WTC11 (cell line): Measurements from ENCODE around the gene UNC5A. TPM values are rescaled to one million over a fixed set of nuclear protein-coding genes. Genes with fewer than 3 reads are reported as not detected.

Source experiments
- ATAC-seq: fragments of 200-7000 bp; cut with Tn5 transposase; 2 replicates; pipeline ENCODE4 v1.10.0; 2021; ENCODE audit warnings: mild to moderate bottlenecking, moderate library complexity
- CTCF ChIA-PET: fragments of 300-600 bp; sonication (Branson Sonifier 250); formaldehyde crosslinking; loops from one replicate; lab custom pipeline; 2021; ENCODE audit warnings: antibody characterized with exemption; lab: Charles Lee
- POLR2A ChIA-PET: fragments of 350-600 bp; sonication (Branson Sonifier 250); formaldehyde crosslinking; loops from one replicate; lab custom pipeline; 2021; ENCODE audit warnings: antibody characterized with exemption; lab: Charles Lee
- DNase-seq: peaks from one replicate; pipeline ENCODE4 v3.0.0; 2021; ENCODE audit warnings: low spot score
- H3K27ac Mint-ChIP-seq: 2 replicates; pipeline ENCODE4 v1.8.0; 2021; ENCODE audit warnings: mixed read lengths
- H3K27me3 Mint-ChIP-seq: 2 replicates; pipeline ENCODE4 v1.8.0; 2021; ENCODE audit warnings: low read depth, mild to moderate bottlenecking, moderate library complexity, mixed read lengths
- H3K36me3 Mint-ChIP-seq: 2 replicates; pipeline ENCODE4 v1.8.0; 2021; ENCODE audit warnings: mixed read lengths
- H3K4me1 Mint-ChIP-seq: 2 replicates; pipeline ENCODE4 v1.8.0; 2022; ENCODE audit warnings: mixed read lengths
- H3K4me3 Mint-ChIP-seq: 2 replicates; pipeline ENCODE4 v1.8.0; 2021; ENCODE audit warnings: mild to moderate bottlenecking, moderate library complexity, mixed read lengths
- H3K9me3 Mint-ChIP-seq: 2 replicates; pipeline ENCODE4 v1.8.0; 2021; ENCODE audit warnings: mixed read lengths
- CDX4 ChIP-seq: fragments of 250-450 bp; sonication (Bioruptor Pico); IDR thresholded peaks from 2 replicates; pipeline ENCODE4 v1.9.0; 2021; ENCODE audit warnings: moderate library complexity, mild to moderate bottlenecking, inconsistent platforms, borderline replicate concordance
- CREB1 ChIP-seq: sonication (generic); formaldehyde crosslinking; IDR thresholded peaks from 2 replicates; pipeline ENCODE4 v1.8.0; 2023; ENCODE audit warnings: mild to moderate bottlenecking, missing genetic modification reagents
- EMX1 ChIP-seq: fragments of 250-450 bp; sonication (Bioruptor Pico); IDR thresholded peaks from 2 replicates; pipeline ENCODE4 v1.8.0; 2021; ENCODE audit warnings: mild to moderate bottlenecking
- MXD4 ChIP-seq: fragments of 250-450 bp; sonication (Bioruptor Pico); IDR thresholded peaks from 2 replicates; pipeline ENCODE4 v1.8.0; 2021; ENCODE audit warnings: mild to moderate bottlenecking, moderate library complexity, borderline replicate concordance
- NFE2L1 ChIP-seq: sonication (generic); formaldehyde crosslinking; IDR thresholded peaks from 2 replicates; pipeline ENCODE4 v1.8.1; 2023; ENCODE audit warnings: missing genetic modification reagents
- NFYB ChIP-seq: sonication (generic); formaldehyde crosslinking; conservative IDR thresholded peaks from 2 replicates; pipeline ENCODE4 v1.8.0; 2022; ENCODE audit warnings: low read depth, missing genetic modification reagents
- PREB ChIP-seq: sonication (generic); formaldehyde crosslinking; IDR thresholded peaks from 2 replicates; pipeline ENCODE4 v1.8.1; 2022; ENCODE audit warnings: mild to moderate bottlenecking, missing genetic modification reagents, moderate library complexity, borderline replicate concordance
- SMAD3 ChIP-seq: sonication (generic); formaldehyde crosslinking; IDR thresholded peaks from 2 replicates; pipeline ENCODE4 v1.8.0; 2022; ENCODE audit warnings: missing genetic modification reagents, mild to moderate bottlenecking, borderline replicate concordance
- ZBTB21 ChIP-seq: sonication (generic); formaldehyde crosslinking; IDR thresholded peaks from 2 replicates; pipeline ENCODE4 v1.8.1; 2023; ENCODE audit warnings: mild to moderate bottlenecking, missing genetic modification reagents, borderline replicate concordance
- ZNF138 ChIP-seq: sonication (generic); formaldehyde crosslinking; conservative IDR thresholded peaks from 2 replicates; pipeline ENCODE4 v1.8.1; 2022; ENCODE audit warnings: mild to moderate bottlenecking, moderate library complexity, missing genetic modification reagents
- ZNF396 ChIP-seq: fragments of 250-450 bp; sonication (Bioruptor Pico); IDR thresholded peaks from 2 replicates; pipeline ENCODE4 v1.8.0; 2021; ENCODE audit warnings: mild to moderate bottlenecking, moderate library complexity, borderline replicate concordance
- ZNF532 ChIP-seq: fragments of 250-450 bp; sonication (Bioruptor Pico); IDR thresholded peaks from 2 replicates; pipeline ENCODE4 v1.9.0; 2021; ENCODE audit warnings: mild to moderate bottlenecking, borderline replicate concordance
- total RNA-seq: library from RNA; stranded (reverse); gene quantifications from 3 replicates; pipeline ENCODE4 v1.2.3, GENCODE V29; 2021
- TF ChIP-seq, protein P1 (sequence below): sonication (generic); formaldehyde crosslinking; IDR thresholded peaks from 2 replicates; pipeline ENCODE4 v1.8.1; 2023; ENCODE audit warnings: mild to moderate bottlenecking, moderate library complexity, missing genetic modification reagents
- TF ChIP-seq, protein P2 (sequence below): fragments of 250-450 bp; sonication (Bioruptor Pico); IDR thresholded peaks from 2 replicates; pipeline ENCODE4 v1.9.0; 2021; ENCODE audit warnings: mild to moderate bottlenecking
- TF ChIP-seq, protein P3 (sequence below): fragments of 250-450 bp; sonication (Bioruptor Pico); IDR thresholded peaks from 2 replicates; pipeline ENCODE4 v1.9.0; 2021; ENCODE audit warnings: mild to moderate bottlenecking

Gene UNC5A
- total RNA-seq, 1 experiment from 2014 or later, result 10.2 TPM

GRCh38 chr5:176879663-176880361 lies 69.5 kb downstream of the UNC5A start:
- Mint-ChIP-seq H3K4me3 (no peak overlapping the region), H3K4me1 (no peaks in the 10 kb centered on the region), H3K27ac (no peak overlapping the region), H3K27me3 (no peaks in the 10 kb centered on the region), H3K36me3 (no peaks in the 10 kb centered on the region), H3K9me3 (no peaks in the 10 kb centered on the region)
- TF ChIP-seq PREB (CRISPR knock-in tag) (no peak), CREB1 (CRISPR knock-in tag) (no peak), CDX4 (no peak), NFE2L1 (no peak), NFYB (CRISPR knock-in tag) (no peak), MXD4 (CRISPR knock-in tag) (no peak), SMAD3 (CRISPR knock-in tag) (no peak), ZBTB21 (CRISPR knock-in tag) (no peak), ZNF532 (CRISPR knock-in tag) (no peak), EMX1 (CRISPR knock-in tag) (no peak), ZNF396 (CRISPR knock-in tag) (no peak), ZNF138 (CRISPR knock-in tag) (no peak)
- TF ChIP-seq, protein P1, sequence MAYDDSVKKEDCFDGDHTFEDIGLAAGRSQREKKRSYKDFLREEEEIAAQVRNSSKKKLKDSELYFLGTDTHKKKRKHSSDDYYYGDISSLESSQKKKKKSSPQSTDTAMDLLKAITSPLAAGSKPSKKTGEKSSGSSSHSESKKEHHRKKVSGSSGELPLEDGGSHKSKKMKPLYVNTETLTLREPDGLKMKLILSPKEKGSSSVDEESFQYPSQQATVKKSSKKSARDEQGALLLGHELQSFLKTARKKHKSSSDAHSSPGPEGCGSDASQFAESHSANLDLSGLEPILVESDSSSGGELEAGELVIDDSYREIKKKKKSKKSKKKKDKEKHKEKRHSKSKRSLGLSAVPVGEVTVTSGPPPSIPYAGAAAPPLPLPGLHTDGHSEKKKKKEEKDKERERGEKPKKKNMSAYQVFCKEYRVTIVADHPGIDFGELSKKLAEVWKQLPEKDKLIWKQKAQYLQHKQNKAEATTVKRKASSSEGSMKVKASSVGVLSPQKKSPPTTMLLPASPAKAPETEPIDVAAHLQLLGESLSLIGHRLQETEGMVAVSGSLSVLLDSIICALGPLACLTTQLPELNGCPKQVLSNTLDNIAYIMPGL (CRISPR knock-in tag), result no peak
- TF ChIP-seq, protein P2, sequence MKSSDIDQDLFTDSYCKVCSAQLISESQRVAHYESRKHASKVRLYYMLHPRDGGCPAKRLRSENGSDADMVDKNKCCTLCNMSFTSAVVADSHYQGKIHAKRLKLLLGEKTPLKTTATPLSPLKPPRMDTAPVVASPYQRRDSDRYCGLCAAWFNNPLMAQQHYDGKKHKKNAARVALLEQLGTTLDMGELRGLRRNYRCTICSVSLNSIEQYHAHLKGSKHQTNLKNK (CRISPR knock-in tag), result no peak
- TF ChIP-seq, protein P3, sequence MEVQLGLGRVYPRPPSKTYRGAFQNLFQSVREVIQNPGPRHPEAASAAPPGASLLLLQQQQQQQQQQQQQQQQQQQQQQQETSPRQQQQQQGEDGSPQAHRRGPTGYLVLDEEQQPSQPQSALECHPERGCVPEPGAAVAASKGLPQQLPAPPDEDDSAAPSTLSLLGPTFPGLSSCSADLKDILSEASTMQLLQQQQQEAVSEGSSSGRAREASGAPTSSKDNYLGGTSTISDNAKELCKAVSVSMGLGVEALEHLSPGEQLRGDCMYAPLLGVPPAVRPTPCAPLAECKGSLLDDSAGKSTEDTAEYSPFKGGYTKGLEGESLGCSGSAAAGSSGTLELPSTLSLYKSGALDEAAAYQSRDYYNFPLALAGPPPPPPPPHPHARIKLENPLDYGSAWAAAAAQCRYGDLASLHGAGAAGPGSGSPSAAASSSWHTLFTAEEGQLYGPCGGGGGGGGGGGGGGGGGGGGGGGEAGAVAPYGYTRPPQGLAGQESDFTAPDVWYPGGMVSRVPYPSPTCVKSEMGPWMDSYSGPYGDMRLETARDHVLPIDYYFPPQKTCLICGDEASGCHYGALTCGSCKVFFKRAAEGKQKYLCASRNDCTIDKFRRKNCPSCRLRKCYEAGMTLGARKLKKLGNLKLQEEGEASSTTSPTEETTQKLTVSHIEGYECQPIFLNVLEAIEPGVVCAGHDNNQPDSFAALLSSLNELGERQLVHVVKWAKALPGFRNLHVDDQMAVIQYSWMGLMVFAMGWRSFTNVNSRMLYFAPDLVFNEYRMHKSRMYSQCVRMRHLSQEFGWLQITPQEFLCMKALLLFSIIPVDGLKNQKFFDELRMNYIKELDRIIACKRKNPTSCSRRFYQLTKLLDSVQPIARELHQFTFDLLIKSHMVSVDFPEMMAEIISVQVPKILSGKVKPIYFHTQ (CRISPR knock-in tag), result no peak
- ChIA-PET POLR2A (no interaction called here), CTCF (interaction anchor here (1.1 to 2.3 kb wide), 5 partner anchors 9 to 219 kb away, joined by 3 to 8 read pairs (median 6); no protein-coding TSS in a partner anchor)
- no peak for DNase-seq
- ATAC-seq, result no peak
